ENCODE results near the gene ATF7IP2.

Gene ATF7IP2

GRCh38 chr16:10376229-10376628 lies 9.6 kb upstream of the ATF7IP2 start:
- Histone ChIP-seq H3K36me3 (ENCODE audit: insufficient read depth, low read length) (no peaks in the 10 kb centered on the region), H3K4me1 (ENCODE audit: control insufficient read depth, insufficient read depth, low read length, unreplicated experiment) (no peaks in the 10 kb centered on the region), H3K79me2 (ENCODE audit: control insufficient read depth, insufficient read depth, low read length, unreplicated experiment) (no peaks in the 10 kb centered on the region), H3K4me3 (ENCODE audit: low read depth, low read length) (no peak overlapping the region), H3K27me3 (ENCODE audit: insufficient read depth, low read length) (no peaks in the 10 kb centered on the region), H3K27ac (ENCODE audit: low read depth, low read length) (no peak overlapping the region), H2AFZ (ENCODE audit: low read length, unreplicated experiment) (no peak overlapping the region)

GRCh38 chr16:10383626-10384025 lies 2.2 kb upstream of the ATF7IP2 start:
- no peak overlapping the region for H2AFZ ChIP-seq (ENCODE audit: low read length, unreplicated experiment)
- H3K4me3 ChIP-seq (ENCODE audit: low read depth, low read length): no peak overlapping the region
- H3K4me1 ChIP-seq (ENCODE audit: control insufficient read depth, insufficient read depth, low read length, unreplicated experiment): no peaks in the 10 kb centered on the region
- H3K27ac ChIP-seq (ENCODE audit: low read depth, low read length): no peak overlapping the region
- H3K27me3 ChIP-seq (ENCODE audit: insufficient read depth, low read length): peaks cover 12% of the 10 kb centered on the region; the same call in 1 of the 2 replicates
- H3K36me3 ChIP-seq (ENCODE audit: insufficient read depth, low read length): no peaks in the 10 kb centered on the region
- no peaks in the 10 kb centered on the region for H3K79me2 ChIP-seq (ENCODE audit: control insufficient read depth, insufficient read depth, low read length, unreplicated experiment)

- H3K27ac ChIP-seq (ENCODE audit: low read depth, low read length): no peak overlapping the region
- H2AFZ ChIP-seq (ENCODE audit: low read length, unreplicated experiment): peak overlapping the region; percentile 32
- peak overlapping the region; percentile 74 for H3K4me3 ChIP-seq (ENCODE audit: low read depth, low read length)
- no peaks in the 10 kb centered on the region for H3K4me1 ChIP-seq (ENCODE audit: control insufficient read depth, insufficient read depth, low read length, unreplicated experiment)
- no peaks in the 10 kb centered on the region for H3K36me3 ChIP-seq (ENCODE audit: insufficient read depth, low read length)
- H3K79me2 ChIP-seq (ENCODE audit: control insufficient read depth, insufficient read depth, low read length, unreplicated experiment): no peaks in the 10 kb centered on the region
- H3K27me3 ChIP-seq (ENCODE audit: insufficient read depth, low read length): peaks cover 12% of the 10 kb centered on the region; the same call in 1 of the 2 replicates
Observed at GRCh38 chr16:10386517-10387100, 748 bp downstream of the ATF7IP2 start.

GRCh38 chr16:10387188-10387617 lies 1.3 kb downstream of the ATF7IP2 start:
- no peak overlapping the region for H3K27ac ChIP-seq (ENCODE audit: low read depth, low read length)
- H3K4me1 ChIP-seq (ENCODE audit: control insufficient read depth, insufficient read depth, low read length, unreplicated experiment): no peaks in the 10 kb centered on the region
- H3K27me3 ChIP-seq (ENCODE audit: insufficient read depth, low read length): peaks cover 12% of the 10 kb centered on the region; the same call in 1 of the 2 replicates
- no peak overlapping the region for H2AFZ ChIP-seq (ENCODE audit: low read length, unreplicated experiment)
- no peaks in the 10 kb centered on the region for H3K79me2 ChIP-seq (ENCODE audit: control insufficient read depth, insufficient read depth, low read length, unreplicated experiment)
- H3K4me3 ChIP-seq (ENCODE audit: low read depth, low read length): peak overlapping the region; percentile 74
- H3K36me3 ChIP-seq (ENCODE audit: insufficient read depth, low read length): no peaks in the 10 kb centered on the region

GRCh38 chr16:10388988-10389387 lies 3.1 kb downstream of the ATF7IP2 start:
- no peaks in the 10 kb centered on the region for H3K36me3 ChIP-seq (ENCODE audit: insufficient read depth, low read length)
- H3K79me2 ChIP-seq (ENCODE audit: control insufficient read depth, insufficient read depth, low read length, unreplicated experiment): no peaks in the 10 kb centered on the region

GRCh38 chr16:10390330-10390729 lies 4.5 kb downstream of the ATF7IP2 start:
- Histone ChIP-seq H3K27ac (ENCODE audit: low read depth, low read length) (no peak overlapping the region), H3K79me2 (ENCODE audit: control insufficient read depth, insufficient read depth, low read length, unreplicated experiment) (no peaks in the 10 kb centered on the region), H3K4me3 (ENCODE audit: low read depth, low read length) (no peak overlapping the region), H2AFZ (ENCODE audit: low read length, unreplicated experiment) (no peak overlapping the region), H3K36me3 (ENCODE audit: insufficient read depth, low read length) (no peaks in the 10 kb centered on the region), H3K27me3 (ENCODE audit: insufficient read depth, low read length) (peaks cover 12% of the 10 kb centered on the region; the same call in 1 of the 2 replicates), H3K4me1 (ENCODE audit: control insufficient read depth, insufficient read depth, low read length, unreplicated experiment) (no peaks in the 10 kb centered on the region)

More at GRCh38 chr16:10388988-10389387, 3.1 kb downstream of the ATF7IP2 start:
- no peak overlapping the region for H2AFZ ChIP-seq (ENCODE audit: low read length, unreplicated experiment)
- H3K4me1 ChIP-seq (ENCODE audit: control insufficient read depth, insufficient read depth, low read length, unreplicated experiment): no peaks in the 10 kb centered on the region
- no peak overlapping the region for H3K27ac ChIP-seq (ENCODE audit: low read depth, low read length)
- H3K27me3 ChIP-seq (ENCODE audit: insufficient read depth, low read length): peaks cover 12% of the 10 kb centered on the region; the same call in 1 of the 2 replicates
- no peak overlapping the region for H3K4me3 ChIP-seq (ENCODE audit: low read depth, low read length)

- Histone ChIP-seq H3K27me3 (ENCODE audit: insufficient read depth, low read length) (peaks cover 12% of the 10 kb centered on the region; the same call in 1 of the 2 replicates), H2AFZ (ENCODE audit: low read length, unreplicated experiment) (no peak overlapping the region), H3K36me3 (ENCODE audit: insufficient read depth, low read length) (no peaks in the 10 kb centered on the region), H3K27ac (ENCODE audit: low read depth, low read length) (no peak overlapping the region), H3K4me1 (ENCODE audit: control insufficient read depth, insufficient read depth, low read length, unreplicated experiment) (no peaks in the 10 kb centered on the region), H3K4me3 (ENCODE audit: low read depth, low read length) (no peak overlapping the region), H3K79me2 (ENCODE audit: control insufficient read depth, insufficient read depth, low read length, unreplicated experiment) (no peaks in the 10 kb centered on the region)
Observed at GRCh38 chr16:10390867-10391266, 5.0 kb downstream of the ATF7IP2 start.

GRCh38 chr16:10391339-10391738 lies 5.5 kb downstream of the ATF7IP2 start:
- Histone ChIP-seq H3K36me3 (ENCODE audit: insufficient read depth, low read length) (no peaks in the 10 kb centered on the region), H3K4me3 (ENCODE audit: low read depth, low read length) (no peak overlapping the region), H3K27me3 (ENCODE audit: insufficient read depth, low read length) (peaks cover 11% of the 10 kb centered on the region; the same call in 1 of the 2 replicates), H3K79me2 (ENCODE audit: control insufficient read depth, insufficient read depth, low read length, unreplicated experiment) (no peaks in the 10 kb centered on the region), H2AFZ (ENCODE audit: low read length, unreplicated experiment) (no peak overlapping the region), H3K4me1 (ENCODE audit: control insufficient read depth, insufficient read depth, low read length, unreplicated experiment) (no peaks in the 10 kb centered on the region), H3K27ac (ENCODE audit: low read depth, low read length) (no peak overlapping the region)

GRCh38 chr16:10402975-10403374 lies 17.1 kb downstream of the ATF7IP2 start:
- no peak overlapping the region for H3K27ac ChIP-seq (ENCODE audit: low read depth, low read length)
- no peaks in the 10 kb centered on the region for H3K79me2 ChIP-seq (ENCODE audit: control insufficient read depth, insufficient read depth, low read length, unreplicated experiment)
- no peak overlapping the region for H2AFZ ChIP-seq (ENCODE audit: low read length, unreplicated experiment)
- no peaks in the 10 kb centered on the region for H3K27me3 ChIP-seq (ENCODE audit: insufficient read depth, low read length)
- no peak overlapping the region for H3K4me3 ChIP-seq (ENCODE audit: low read depth, low read length)
- no peaks in the 10 kb centered on the region for H3K36me3 ChIP-seq (ENCODE audit: insufficient read depth, low read length)
- H3K4me1 ChIP-seq (ENCODE audit: control insufficient read depth, insufficient read depth, low read length, unreplicated experiment): no peaks in the 10 kb centered on the region

GRCh38 chr16:10405386-10405939 lies 19.6 kb downstream of the ATF7IP2 start:
- Histone ChIP-seq H2AFZ (ENCODE audit: low read length, unreplicated experiment) (no peak overlapping the region), H3K27ac (ENCODE audit: low read depth, low read length) (no peak overlapping the region), H3K4me3 (ENCODE audit: low read depth, low read length) (no peak overlapping the region), H3K36me3 (ENCODE audit: insufficient read depth, low read length) (no peaks in the 10 kb centered on the region), H3K79me2 (ENCODE audit: control insufficient read depth, insufficient read depth, low read length, unreplicated experiment) (no peaks in the 10 kb centered on the region), H3K4me1 (ENCODE audit: control insufficient read depth, insufficient read depth, low read length, unreplicated experiment) (no peaks in the 10 kb centered on the region), H3K27me3 (ENCODE audit: insufficient read depth, low read length) (no peaks in the 10 kb centered on the region)

GRCh38 chr16:10408824-10409381 lies 23.0 kb downstream of the ATF7IP2 start:
- no peak overlapping the region for H3K27ac ChIP-seq (ENCODE audit: low read depth, low read length)
- no peaks in the 10 kb centered on the region for H3K79me2 ChIP-seq (ENCODE audit: control insufficient read depth, insufficient read depth, low read length, unreplicated experiment)
- no peak overlapping the region for H3K4me3 ChIP-seq (ENCODE audit: low read depth, low read length)
- no peaks in the 10 kb centered on the region for H3K27me3 ChIP-seq (ENCODE audit: insufficient read depth, low read length)
- no peaks in the 10 kb centered on the region for H3K4me1 ChIP-seq (ENCODE audit: control insufficient read depth, insufficient read depth, low read length, unreplicated experiment)
- H3K36me3 ChIP-seq (ENCODE audit: insufficient read depth, low read length): no peaks in the 10 kb centered on the region
- H2AFZ ChIP-seq (ENCODE audit: low read length, unreplicated experiment): no peak overlapping the region

All from ACC112 (cell line).